HG03342 (cell line): ENCODE data around the gene TNNI2.
"Not testable (repeated sequence)": the region's sequence is repeated elsewhere in the genome, so short reads cannot be mapped to it uniquely, and the experiment has no call there.

Source experiments
- ATAC-seq: cut with Tn5 transposase; IDR thresholded peaks from one replicate; pipeline ENCODE4 v1.9.1; 2021; ENCODE audit warnings: mild to moderate bottlenecking, moderate library complexity; ENCODE audit not compliant: unreplicated experiment

Gene TNNI2

GRCh38 chr11:1838426-1839144 lies at the start of gene TNNI2:
Gene TNNI2, plus strand, starts transcription at chr11:1838981. Its CDS starts 716 bp downstream, at chr11:1839697.
- ATAC-seq, result no peak

GRCh38 chr11:1791912-1792311 lies 46.9 kb upstream of the TNNI2 start:
- no peak for ATAC-seq

- ATAC-seq, result no peak
These were observed 46.3 kb upstream of the TNNI2 start for GRCh38 chr11:1792461-1792860.

GRCh38 chr11:1793081-1793480 lies 45.7 kb upstream of the TNNI2 start:
- ATAC-seq, result no peak

- no peak for ATAC-seq
These were observed 42.3 kb upstream of the TNNI2 start for GRCh38 chr11:1796413-1797011.

GRCh38 chr11:1797391-1798125 lies 41.2 kb upstream of the TNNI2 start:
- ATAC-seq, result no peak

- ATAC-seq, result no peak
These were observed 35.5 kb upstream of the TNNI2 start for GRCh38 chr11:1803246-1803645.

- not testable (repeated sequence) for ATAC-seq
These were observed 34.8 kb upstream of the TNNI2 start for GRCh38 chr11:1803835-1804519.

- no peak for ATAC-seq
These were observed 33.3 kb upstream of the TNNI2 start for GRCh38 chr11:1805525-1805924.

GRCh38 chr11:1807264-1807995 lies 31.4 kb upstream of the TNNI2 start:
- no peak for ATAC-seq

- no peak for ATAC-seq
These were observed 28.0 kb upstream of the TNNI2 start for GRCh38 chr11:1810761-1811160.

- ATAC-seq, result no peak
These were observed 26.5 kb upstream of the TNNI2 start for GRCh38 chr11:1812274-1812673.

GRCh38 chr11:1812801-1813200 lies 26.0 kb upstream of the TNNI2 start:
- ATAC-seq, result no peak

GRCh38 chr11:1813356-1813755 lies 25.4 kb upstream of the TNNI2 start:
- ATAC-seq, result not testable (repeated sequence)

GRCh38 chr11:1814691-1815090 lies 24.1 kb upstream of the TNNI2 start:
- no peak for ATAC-seq

- no peak for ATAC-seq
These were observed 23.5 kb upstream of the TNNI2 start for GRCh38 chr11:1815311-1815710.

- ATAC-seq, result no peak
These were observed 23.0 kb upstream of the TNNI2 start for GRCh38 chr11:1815751-1816150.

GRCh38 chr11:1817000-1817399 lies 21.8 kb upstream of the TNNI2 start:
- ATAC-seq, result no peak

GRCh38 chr11:1817511-1817910 lies 21.3 kb upstream of the TNNI2 start:
- ATAC-seq, result no peak

- no peak for ATAC-seq
These were observed 19.7 kb upstream of the TNNI2 start for GRCh38 chr11:1819074-1819473.
